OCI-LY1 (cell line): ENCODE data around the gene AGAP9.
"Not testable (repeated sequence)": the region's sequence is repeated elsewhere in the genome, so short reads cannot be mapped to it uniquely, and the experiment has no call there.

Source experiments
- H2AFZ ChIP-seq: fragments of 200-600 bp; sonication (generic), shearing (Covaris generic); 2 replicates; pipeline ENCODE4 v1.6.0; 2014; ENCODE audit warnings: antibody characterized with exemption, mild to moderate bottlenecking, low read length
- H3F3A ChIP-seq: fragments of 200-600 bp; sonication (generic), shearing (Covaris generic); 2 replicates; pipeline ENCODE4 v1.6.0; 2014; ENCODE audit warnings: mild to moderate bottlenecking, antibody characterized with exemption, low read length, moderate library complexity; ENCODE audit not compliant: insufficient read depth
- H3K27ac ChIP-seq: fragments of 200-600 bp; sonication (generic); 2 replicates; pipeline ENCODE4 v1.5.1; 2014; ENCODE audit warnings: low read length, mixed run types, mild to moderate bottlenecking, low read depth; ENCODE audit not compliant: poor library complexity, severe bottlenecking
- H3K27me3 ChIP-seq: fragments of 200-600 bp; sonication (generic); 2 replicates; pipeline ENCODE4 v1.6.0; 2014; ENCODE audit warnings: antibody characterized with exemption, mild to moderate bottlenecking, low read length, moderate library complexity; ENCODE audit not compliant: insufficient read depth
- H3K36me3 ChIP-seq: fragments of 200-600 bp; sonication (generic); 2 replicates; pipeline ENCODE4 v1.6.1; 2014; ENCODE audit warnings: mild to moderate bottlenecking, antibody characterized with exemption, low read length, moderate library complexity, mixed read lengths; ENCODE audit not compliant: insufficient read depth
- H3K4me1 ChIP-seq: fragments of 200-600 bp; sonication (generic); 2 replicates; pipeline ENCODE4 v1.5.1; 2014; ENCODE audit warnings: mild to moderate bottlenecking, low read length, moderate library complexity; ENCODE audit not compliant: insufficient read depth, severe bottlenecking
- H3K4me2 ChIP-seq: fragments of 200-600 bp; sonication (generic), shearing (Covaris generic); 2 replicates; pipeline ENCODE4 v1.6.1; 2014; ENCODE audit warnings: low read length
- H3K4me3 ChIP-seq: fragments of 200-600 bp; sonication (generic); 2 replicates; pipeline ENCODE4 v1.5.1; 2014; ENCODE audit warnings: low read length, low read depth, mild to moderate bottlenecking, mixed read lengths; ENCODE audit not compliant: poor library complexity, severe bottlenecking
- H3K79me2 ChIP-seq: fragments of 200-600 bp; shearing (Covaris generic); 2 replicates; pipeline ENCODE4 v1.6.1; 2016; ENCODE audit warnings: mixed run types, low read length, mixed read lengths; ENCODE audit not compliant: insufficient read depth
- H3K9ac ChIP-seq: fragments of 200-600 bp; sonication (generic), shearing (Covaris generic); 2 replicates; pipeline ENCODE4 v1.6.1; 2014; ENCODE audit warnings: mild to moderate bottlenecking, low read length, mixed read lengths
- H3K9me2 ChIP-seq: fragments of 200-600 bp; sonication (generic), shearing (Covaris generic); 2 replicates; pipeline ENCODE4 v1.6.1; 2014; ENCODE audit warnings: low read depth, mild to moderate bottlenecking, low read length, mixed read lengths
- H3K9me3 ChIP-seq: fragments of 200-600 bp; shearing (Covaris generic); 2 replicates; pipeline ENCODE4 v1.6.1; 2014; ENCODE audit warnings: low read length, mixed read lengths
- H4K20me1 ChIP-seq: fragments of 200-600 bp; sonication (generic), shearing (Covaris generic); 2 replicates; pipeline ENCODE4 v1.6.0; 2016; ENCODE audit warnings: mild to moderate bottlenecking, low read length; ENCODE audit not compliant: insufficient read depth

Gene AGAP9

DNA sequence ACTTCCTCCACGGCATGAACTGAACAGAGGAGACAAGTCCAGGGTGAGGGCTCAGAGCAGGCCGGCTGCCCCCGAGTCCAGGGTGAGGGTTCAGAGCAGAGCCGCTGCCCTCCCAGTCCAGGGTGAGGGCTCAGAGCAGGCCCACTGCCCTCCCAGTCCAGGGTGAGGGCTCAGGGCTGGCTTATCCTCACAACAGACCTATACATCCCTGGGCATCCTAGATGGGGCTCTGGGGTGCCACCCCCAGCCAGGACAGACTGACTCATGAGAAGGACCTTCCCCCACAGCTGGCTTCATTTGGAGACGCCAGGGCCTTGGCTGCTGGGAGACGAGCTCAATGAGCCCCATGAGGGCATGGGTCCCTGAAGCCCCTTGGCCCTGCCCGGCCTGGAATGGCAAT lies 33.8 kb downstream of the AGAP9 start:
- not testable (repeated sequence) for H3K36me3 ChIP-seq, H3K9ac ChIP-seq, H3F3A ChIP-seq, H3K4me1 ChIP-seq, H3K9me3 ChIP-seq, H3K79me2 ChIP-seq, H2AFZ ChIP-seq, H3K27me3 ChIP-seq, H4K20me1 ChIP-seq, H3K9me2 ChIP-seq, H3K4me3 ChIP-seq, H3K27ac ChIP-seq, H3K4me2 ChIP-seq

DNA sequence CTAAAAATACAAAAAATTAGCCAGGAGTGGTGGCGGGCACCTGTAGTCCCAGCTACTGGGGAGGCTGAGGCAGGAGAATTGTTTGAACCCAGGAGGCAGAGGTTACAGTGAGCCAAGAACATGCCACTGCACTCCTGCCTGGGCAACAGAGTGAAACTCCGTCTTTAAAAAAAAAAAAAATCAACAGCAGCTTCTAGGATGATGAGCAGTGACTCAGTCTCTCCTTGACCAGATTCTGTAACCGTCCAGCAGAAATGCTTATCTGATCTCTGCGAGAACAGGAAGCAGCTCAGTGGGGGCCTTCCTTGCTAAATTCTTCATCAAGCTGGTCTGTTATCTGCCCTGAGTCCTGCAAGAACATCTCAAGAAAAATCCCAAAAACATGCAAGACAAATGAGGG lies 37.5 kb downstream of the AGAP9 start:
- H3F3A ChIP-seq, H3K4me1 ChIP-seq, H2AFZ ChIP-seq, H3K9me2 ChIP-seq, H3K27ac ChIP-seq, H4K20me1 ChIP-seq, H3K36me3 ChIP-seq, H3K79me2 ChIP-seq, H3K27me3 ChIP-seq, H3K9ac ChIP-seq, H3K4me2 ChIP-seq, H3K4me3 ChIP-seq, H3K9me3 ChIP-seq: not testable (repeated sequence)

DNA sequence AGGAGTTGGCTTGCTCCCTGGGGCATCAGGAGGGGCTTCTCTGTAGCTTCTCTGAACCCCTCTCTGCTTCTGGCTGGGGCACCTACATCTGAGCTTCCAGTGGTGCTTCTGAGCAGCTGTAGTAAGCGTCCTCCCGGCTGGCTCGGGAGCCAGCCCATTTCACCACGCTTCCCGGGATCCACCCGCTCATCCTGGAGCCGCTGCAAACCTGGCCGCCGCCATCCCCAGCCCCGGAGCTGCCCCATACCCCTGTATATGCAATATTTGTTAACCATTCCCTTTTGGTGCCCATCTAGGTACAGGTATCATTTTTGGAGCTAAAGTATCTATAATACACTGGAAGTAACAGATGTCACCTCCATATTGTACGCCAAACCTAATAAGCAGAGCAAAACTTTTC lies 38.7 kb downstream of the AGAP9 start:
- H3K27me3 ChIP-seq, H3K9me2 ChIP-seq, H3K79me2 ChIP-seq, H2AFZ ChIP-seq, H3K4me3 ChIP-seq, H3K4me2 ChIP-seq, H3K27ac ChIP-seq, H3F3A ChIP-seq, H4K20me1 ChIP-seq, H3K4me1 ChIP-seq, H3K36me3 ChIP-seq, H3K9me3 ChIP-seq, H3K9ac ChIP-seq: not testable (repeated sequence)

DNA sequence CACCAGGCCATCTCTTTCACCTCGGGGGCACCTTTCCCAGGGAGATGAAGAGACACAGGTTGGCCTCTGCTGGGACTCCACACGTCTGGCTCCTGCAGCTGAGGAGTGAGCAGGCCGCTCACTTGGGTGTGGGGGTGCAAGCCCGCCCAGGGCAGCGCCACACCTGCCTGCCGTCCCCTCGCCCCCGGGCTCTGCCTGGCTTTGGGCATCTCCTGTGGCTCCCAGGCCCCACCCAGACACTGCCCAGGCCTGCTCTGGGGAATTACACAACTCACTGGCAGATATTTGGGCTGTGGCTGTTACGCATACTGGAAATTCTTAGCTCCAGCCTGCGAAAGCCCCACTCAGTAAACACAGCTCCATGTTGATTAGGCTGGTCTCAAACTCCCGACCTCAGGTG lies 39.5 kb downstream of the AGAP9 start, which contains the start of gene ANXA8:
Gene ANXA8, minus strand, starts transcription at position 193 of the 400 bp plus-strand sequence. Its CDS starts 182 bp downstream, at position 11.
- H2AFZ ChIP-seq, H3K27ac ChIP-seq, H3K4me3 ChIP-seq, H4K20me1 ChIP-seq, H3K4me1 ChIP-seq, H3K9ac ChIP-seq, H3K9me3 ChIP-seq, H3K4me2 ChIP-seq, H3K79me2 ChIP-seq, H3F3A ChIP-seq, H3K36me3 ChIP-seq, H3K9me2 ChIP-seq, H3K27me3 ChIP-seq: not testable (repeated sequence)

- not testable (repeated sequence) for H3K4me3 ChIP-seq, H3K4me1 ChIP-seq, H3K27me3 ChIP-seq, H3K79me2 ChIP-seq, H3K9me2 ChIP-seq, H3K9ac ChIP-seq, H3F3A ChIP-seq, H3K27ac ChIP-seq, H3K4me2 ChIP-seq, H2AFZ ChIP-seq, H4K20me1 ChIP-seq, H3K36me3 ChIP-seq, H3K9me3 ChIP-seq
These were observed 41.1 kb downstream of the AGAP9 start for GRCh38 chr10:47482367-47482766.

DNA sequence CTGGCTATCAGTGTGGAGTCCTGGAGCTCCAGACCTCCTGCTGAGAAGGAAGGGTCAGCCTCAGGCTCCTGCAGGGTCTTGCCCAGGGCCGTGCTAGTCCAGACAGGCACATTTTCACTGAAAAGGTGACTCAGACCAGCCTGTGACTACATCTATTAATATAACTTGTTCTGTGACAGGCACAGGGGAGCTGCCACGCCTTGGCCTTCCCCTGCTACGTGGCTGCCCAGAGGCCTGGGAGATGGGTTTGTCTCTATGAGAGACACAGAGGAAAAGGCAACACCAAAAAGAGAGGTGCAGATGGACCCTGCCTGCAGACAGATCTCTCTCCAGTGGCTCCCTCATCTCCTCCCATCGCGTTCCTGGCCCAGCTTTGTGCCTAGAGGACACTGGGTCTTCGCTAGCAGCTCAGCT lies 41.7 kb downstream of the AGAP9 start:
- H3K9me2 ChIP-seq, H3K4me1 ChIP-seq, H3K79me2 ChIP-seq, H3K4me3 ChIP-seq, H3K9ac ChIP-seq, H3K36me3 ChIP-seq, H4K20me1 ChIP-seq, H3K4me2 ChIP-seq, H3K27me3 ChIP-seq, H3K27ac ChIP-seq, H3K9me3 ChIP-seq, H3F3A ChIP-seq, H2AFZ ChIP-seq: not testable (repeated sequence)

DNA sequence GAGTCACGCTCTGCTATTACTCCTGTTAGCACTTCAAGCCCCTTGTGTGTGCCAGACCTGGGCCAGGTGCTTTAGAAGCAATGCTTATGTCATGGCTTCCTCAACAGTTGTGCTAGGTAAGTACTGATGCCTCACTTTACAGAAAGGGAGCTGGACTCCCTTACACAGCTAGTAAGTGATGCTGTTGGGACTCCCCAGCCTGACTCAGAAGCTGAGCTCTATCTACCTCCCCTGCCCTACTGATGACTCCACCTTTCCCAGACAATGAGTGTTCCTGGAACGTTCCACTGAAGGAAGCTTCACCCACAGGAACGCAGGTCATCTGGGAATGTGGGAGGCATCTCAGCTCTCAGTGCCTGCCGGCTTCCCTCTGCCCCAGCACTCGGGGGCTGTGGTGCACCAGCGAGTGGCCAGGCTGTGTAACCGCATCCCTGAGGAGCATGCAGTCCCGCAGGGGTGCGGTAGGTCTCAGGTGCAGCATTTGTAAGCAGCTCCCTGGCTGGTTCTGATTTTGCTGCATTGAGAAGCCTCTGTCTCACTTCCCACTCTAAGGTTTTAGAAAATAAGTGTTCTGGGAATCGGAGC lies 42.2 kb downstream of the AGAP9 start:
- not testable (repeated sequence) for H3K9me2 ChIP-seq, H3K4me2 ChIP-seq, H3K4me1 ChIP-seq, H4K20me1 ChIP-seq, H3K4me3 ChIP-seq, H3K27ac ChIP-seq, H3K79me2 ChIP-seq, H2AFZ ChIP-seq, H3K36me3 ChIP-seq, H3K9me3 ChIP-seq, H3K27me3 ChIP-seq, H3F3A ChIP-seq, H3K9ac ChIP-seq

GRCh38 chr10:47480133-47480532 lies 43.3 kb downstream of the AGAP9 start:
- H3K36me3 ChIP-seq, H3K27ac ChIP-seq: not testable (repeated sequence)

More at GRCh38 chr10:47480133-47480532, 43.3 kb downstream of the AGAP9 start:
- H3K4me3 ChIP-seq, H3K9me3 ChIP-seq, H4K20me1 ChIP-seq, H2AFZ ChIP-seq, H3K4me2 ChIP-seq, H3K27me3 ChIP-seq, H3K4me1 ChIP-seq, H3K9me2 ChIP-seq, H3K9ac ChIP-seq, H3K79me2 ChIP-seq, H3F3A ChIP-seq: not testable (repeated sequence)
